Left lung (tissue), 8 donors: Measurements from ENCODE around the gene PNMA6A. TPM values are rescaled to one million over a fixed set of nuclear protein-coding genes. Genes with fewer than 3 reads are reported as not detected.

Source experiments
- polyA plus RNA-seq, 6 donors: library from polyadenylated mRNA; unstranded; fragments of 120-200 nt; gene quantifications; one replicate each; pipeline ENCODE4 v1.2.1, GENCODE V29; 2013; ENCODE audit not compliant: insufficient read length in 6 of 6
- total RNA-seq, 2 donors: library from RNA; stranded (reverse); fragmentation: NEBNext Ultra II Directional; extraction: Animal tissue kit (Norgen Biotek cat#: 25700); gene quantifications; one replicate each; pipeline ENCODE4 v1.2.1, GENCODE V29; 2021
- donor health status: DM: no; HTN: yes; CAD: no.
- donor health status: DM: no; HTN: no; CAD: no.

The PNMA6A gene
- total and polyA plus RNA-seq, 8 donors, result 1.7 to 3.1 (median 2.4) TPM

Other genes with a start within 250 kb of the PNMA6A start
- 10 to 100 TPM; 33.5 to 37.2 TPM for gene CETN2, start 241.7 kb upstream of the PNMA6A start, total RNA-seq
- 10 to 100 TPM; 69.9 to 94.4 (median 84.1) TPM for gene CETN2, start 241.7 kb upstream of the PNMA6A start, polyA plus RNA-seq
- gene NSDHL, start 241.4 kb upstream of the PNMA6A start, total RNA-seq, result 10 to 100 TPM; 21.1 to 42.5 TPM
- 10 to 100 TPM; 15.0 to 22.0 (median 17.8) TPM for gene NSDHL, start 241.4 kb upstream of the PNMA6A start, polyA plus RNA-seq
- gene ZNF185, start 174.4 kb upstream of the PNMA6A start, total RNA-seq, result 10 to 100 TPM; 11.5 to 22.0 TPM
- gene ZNF185, start 174.4 kb upstream of the PNMA6A start, polyA plus RNA-seq, result 10 to 100 TPM; 16.1 to 26.2 (median 20.0) TPM
- gene PNMA5, start 78.3 kb upstream of the PNMA6A start, total RNA-seq, result not detected
- under 1 TPM; 0.07 to 0.17 (median 0.11) TPM for gene PNMA5, start 78.3 kb upstream of the PNMA6A start, polyA plus RNA-seq
- under 1 TPM; 0.12 to 0.13 TPM for gene PNMA3, start 16.0 kb upstream of the PNMA6A start, total RNA-seq
- 1 to 10 TPM; 2.1 to 3.9 (median 2.8) TPM for gene PNMA3, start 16.0 kb upstream of the PNMA6A start, polyA plus RNA-seq
- not detected for gene MAGEA1, start 106.8 kb downstream of the PNMA6A start, total RNA-seq
- gene MAGEA1, start 106.8 kb downstream of the PNMA6A start, polyA plus RNA-seq, result not detected
- gene PNMA6F, start 249.3 kb downstream of the PNMA6A start, total RNA-seq, result not detected
- gene PNMA6F, start 249.3 kb downstream of the PNMA6A start, polyA plus RNA-seq, result not detected